ENCODE results near the gene LDLRAP1. TPM values are rescaled to one million over a fixed set of nuclear protein-coding genes. Genes with fewer than 3 reads are reported as not detected.
"Not testable (repeated sequence)": the region's sequence is repeated elsewhere in the genome, so short reads cannot be mapped to it uniquely, and the experiment has no call there.

The LDLRAP1 gene
- total RNA-seq, 1 donor from 2014 or later: 8.0 TPM

GRCh38 chr1:25586181-25586588, 42.8 kb downstream of the LDLRAP1 start:
- Mint-ChIP-seq H3K27ac (ENCODE audit: unreplicated experiment) (no peak overlapping the region), H3K9me3 (ENCODE audit: unreplicated experiment) (peaks cover 5% of the 10 kb centered on the region), H3K27me3 (ENCODE audit: low read depth, unreplicated experiment) (peaks cover 16% of the 10 kb centered on the region), H3K4me1 (ENCODE audit: low read depth, unreplicated experiment) (peaks cover 2% of the 10 kb centered on the region), H3K4me3 (ENCODE audit: unreplicated experiment) (no peak overlapping the region), H3K36me3 (ENCODE audit: low read depth, unreplicated experiment) (no peaks in the 10 kb centered on the region)
- Histone ChIP-seq H3K4me3 (ENCODE audit: insufficient read depth, low read depth, low read length) (no peak overlapping the region), H3K27ac (ENCODE audit: low read depth, low read length) (no peak overlapping the region), H4K20me1 (ENCODE audit: insufficient read depth, low read length) (no peaks in the 10 kb centered on the region), H3K9ac (ENCODE audit: low read length) (no peak overlapping the region), H3K36me3 (ENCODE audit: insufficient read depth, low read length) (no peaks in the 10 kb centered on the region), H3K27me3 (ENCODE audit: insufficient read depth, low read length) (peaks cover 2% of the 10 kb centered on the region), H3K79me2 (ENCODE audit: insufficient read depth, low read length) (no peaks in the 10 kb centered on the region), H3K4me2 (ENCODE audit: low read length) (no peak overlapping the region), H3K4me1 (ENCODE audit: insufficient read depth, low read length) (no peaks in the 10 kb centered on the region), H3K9me3 (ENCODE audit: insufficient read depth, low read depth, low read length) (no peaks in the 10 kb centered on the region), H2AFZ (ENCODE audit: low read depth, low read length) (no peak overlapping the region)
- FAIRE-seq (no peak), DNase-seq (ENCODE audit: low read depth) (no peak)
- TF ChIP-seq CTCF (IDR thresholded peaks at IDR 0.05; ENCODE audit: insufficient read depth, low read depth, low read length) (no peak), EZH2 (IDR thresholded peaks at IDR 0.05; ENCODE audit: insufficient read depth, low read length) (no peak)

- FAIRE-seq (no peak), DNase-seq (ENCODE audit: low read depth) (no peak)
- H3K4me1 Mint-ChIP-seq (ENCODE audit: low read depth, unreplicated experiment): peaks cover 2% of the 10 kb centered on the region
- peaks cover 16% of the 10 kb centered on the region for H3K27me3 Mint-ChIP-seq (ENCODE audit: low read depth, unreplicated experiment)
- peaks cover 5% of the 10 kb centered on the region for H3K9me3 Mint-ChIP-seq (ENCODE audit: unreplicated experiment)
- H3K9ac ChIP-seq (ENCODE audit: low read length): no peak overlapping the region
- no peak overlapping the region for H2AFZ ChIP-seq (ENCODE audit: low read depth, low read length)
- peak overlapping the region; percentile 20 for H3K27ac Mint-ChIP-seq (ENCODE audit: unreplicated experiment)
- H3K27me3 ChIP-seq (ENCODE audit: insufficient read depth, low read length): peaks cover 2% of the 10 kb centered on the region
- H3K9me3 ChIP-seq (ENCODE audit: insufficient read depth, low read depth, low read length): no peaks in the 10 kb centered on the region
- H3K4me3 ChIP-seq (ENCODE audit: insufficient read depth, low read depth, low read length): no peak overlapping the region
- H3K79me2 ChIP-seq (ENCODE audit: insufficient read depth, low read length): no peaks in the 10 kb centered on the region
- no peaks in the 10 kb centered on the region for H3K36me3 Mint-ChIP-seq (ENCODE audit: low read depth, unreplicated experiment)
- H3K4me2 ChIP-seq (ENCODE audit: low read length): no peak overlapping the region
- H3K36me3 ChIP-seq (ENCODE audit: insufficient read depth, low read length): no peaks in the 10 kb centered on the region
- H3K4me1 ChIP-seq (ENCODE audit: insufficient read depth, low read length): no peaks in the 10 kb centered on the region
- no peak overlapping the region for H3K4me3 Mint-ChIP-seq (ENCODE audit: unreplicated experiment)
- H4K20me1 ChIP-seq (ENCODE audit: insufficient read depth, low read length): no peaks in the 10 kb centered on the region
- no peak overlapping the region for H3K27ac ChIP-seq (ENCODE audit: low read depth, low read length)
- no peak for TF ChIP-seq EZH2 (IDR thresholded peaks at IDR 0.05; ENCODE audit: insufficient read depth, low read length)
- no peak for TF ChIP-seq CTCF (IDR thresholded peaks at IDR 0.05; ENCODE audit: insufficient read depth, low read depth, low read length)
These were observed 43.9 kb downstream of the LDLRAP1 start for GRCh38 chr1:25587290-25587689.

- not testable (repeated sequence) for H3K4me2 ChIP-seq (ENCODE audit: low read length); H3K9me3 ChIP-seq (ENCODE audit: insufficient read depth, low read depth, low read length); H3K4me3 Mint-ChIP-seq (ENCODE audit: unreplicated experiment); H4K20me1 ChIP-seq (ENCODE audit: insufficient read depth, low read length); H3K27me3 ChIP-seq (ENCODE audit: insufficient read depth, low read length); H3K27ac Mint-ChIP-seq (ENCODE audit: unreplicated experiment); H3K36me3 Mint-ChIP-seq (ENCODE audit: low read depth, unreplicated experiment); H3K79me2 ChIP-seq (ENCODE audit: insufficient read depth, low read length); H3K4me1 ChIP-seq (ENCODE audit: insufficient read depth, low read length); H3K9me3 Mint-ChIP-seq (ENCODE audit: unreplicated experiment); H3K4me3 ChIP-seq (ENCODE audit: insufficient read depth, low read depth, low read length); H3K36me3 ChIP-seq (ENCODE audit: insufficient read depth, low read length); H3K4me1 Mint-ChIP-seq (ENCODE audit: low read depth, unreplicated experiment); DNase-seq (ENCODE audit: low read depth); H3K27ac ChIP-seq (ENCODE audit: low read depth, low read length); H3K9ac ChIP-seq (ENCODE audit: low read length); FAIRE-seq; H2AFZ ChIP-seq (ENCODE audit: low read depth, low read length)
- peaks cover 22% of the 10 kb centered on the region for H3K27me3 Mint-ChIP-seq (ENCODE audit: low read depth, unreplicated experiment)
These were observed 44.8 kb downstream of the LDLRAP1 start for GRCh38 chr1:25588224-25588623.

DNA sequence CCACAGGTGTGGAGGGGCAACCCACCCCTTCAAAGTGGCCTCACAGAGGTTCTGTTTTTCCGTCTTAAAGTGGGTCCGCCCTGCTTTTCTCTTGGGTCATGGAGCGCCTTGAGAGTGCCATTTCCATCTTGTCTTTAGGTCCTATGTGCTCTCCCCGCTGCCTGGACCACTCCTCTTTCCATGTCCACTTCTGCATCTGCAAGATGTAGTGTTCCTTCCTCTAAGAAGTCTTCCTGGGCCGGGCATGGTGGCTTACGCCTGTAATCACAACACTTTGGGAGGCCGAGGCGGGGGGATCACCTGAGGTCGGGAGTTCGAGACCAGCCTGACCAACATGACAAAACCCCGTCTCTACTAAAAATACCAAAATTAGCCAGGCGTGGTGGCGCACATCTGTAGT, 45.4 kb downstream of the LDLRAP1 start:
- H3K4me1 ChIP-seq (ENCODE audit: insufficient read depth, low read length); H3K4me3 Mint-ChIP-seq (ENCODE audit: unreplicated experiment); H3K9me3 ChIP-seq (ENCODE audit: insufficient read depth, low read depth, low read length); H3K79me2 ChIP-seq (ENCODE audit: insufficient read depth, low read length); H3K27me3 ChIP-seq (ENCODE audit: insufficient read depth, low read length); H3K4me1 Mint-ChIP-seq (ENCODE audit: low read depth, unreplicated experiment); H3K4me3 ChIP-seq (ENCODE audit: insufficient read depth, low read depth, low read length); H3K36me3 ChIP-seq (ENCODE audit: insufficient read depth, low read length); H3K27ac ChIP-seq (ENCODE audit: low read depth, low read length); H3K4me2 ChIP-seq (ENCODE audit: low read length); H2AFZ ChIP-seq (ENCODE audit: low read depth, low read length); H3K9me3 Mint-ChIP-seq (ENCODE audit: unreplicated experiment); H3K27ac Mint-ChIP-seq (ENCODE audit: unreplicated experiment); H3K36me3 Mint-ChIP-seq (ENCODE audit: low read depth, unreplicated experiment); DNase-seq (ENCODE audit: low read depth); FAIRE-seq; H4K20me1 ChIP-seq (ENCODE audit: insufficient read depth, low read length); H3K9ac ChIP-seq (ENCODE audit: low read length): not testable (repeated sequence)
- peaks cover 22% of the 10 kb centered on the region for H3K27me3 Mint-ChIP-seq (ENCODE audit: low read depth, unreplicated experiment)

Measured in astrocyte (in vitro differentiated cells and primary cell).